WI38 (cell line): Measurements from ENCODE around the gene SLC6A18.

Source experiments
- H3K4me3 ChIP-seq: 2 replicates; pipeline ENCODE4 v1.5.1; 2011; ENCODE audit warnings: low read depth, mild to moderate bottlenecking, control low read depth, low read length
- TF ChIP-seq, protein P1 (sequence below): IDR thresholded peaks from 2 replicates; pipeline ENCODE4 v1.5.1; 2012; ENCODE audit warnings: low read depth, mild to moderate bottlenecking, control low read depth, low read length

The SLC6A18 gene

GRCh38 chr5:1229822-1230221 lies 4.6 kb downstream of the SLC6A18 start:
- H3K4me3 ChIP-seq: no peak overlapping the region
- TF ChIP-seq, protein P1, sequence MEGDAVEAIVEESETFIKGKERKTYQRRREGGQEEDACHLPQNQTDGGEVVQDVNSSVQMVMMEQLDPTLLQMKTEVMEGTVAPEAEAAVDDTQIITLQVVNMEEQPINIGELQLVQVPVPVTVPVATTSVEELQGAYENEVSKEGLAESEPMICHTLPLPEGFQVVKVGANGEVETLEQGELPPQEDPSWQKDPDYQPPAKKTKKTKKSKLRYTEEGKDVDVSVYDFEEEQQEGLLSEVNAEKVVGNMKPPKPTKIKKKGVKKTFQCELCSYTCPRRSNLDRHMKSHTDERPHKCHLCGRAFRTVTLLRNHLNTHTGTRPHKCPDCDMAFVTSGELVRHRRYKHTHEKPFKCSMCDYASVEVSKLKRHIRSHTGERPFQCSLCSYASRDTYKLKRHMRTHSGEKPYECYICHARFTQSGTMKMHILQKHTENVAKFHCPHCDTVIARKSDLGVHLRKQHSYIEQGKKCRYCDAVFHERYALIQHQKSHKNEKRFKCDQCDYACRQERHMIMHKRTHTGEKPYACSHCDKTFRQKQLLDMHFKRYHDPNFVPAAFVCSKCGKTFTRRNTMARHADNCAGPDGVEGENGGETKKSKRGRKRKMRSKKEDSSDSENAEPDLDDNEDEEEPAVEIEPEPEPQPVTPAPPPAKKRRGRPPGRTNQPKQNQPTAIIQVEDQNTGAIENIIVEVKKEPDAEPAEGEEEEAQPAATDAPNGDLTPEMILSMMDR: no peak

DNA sequence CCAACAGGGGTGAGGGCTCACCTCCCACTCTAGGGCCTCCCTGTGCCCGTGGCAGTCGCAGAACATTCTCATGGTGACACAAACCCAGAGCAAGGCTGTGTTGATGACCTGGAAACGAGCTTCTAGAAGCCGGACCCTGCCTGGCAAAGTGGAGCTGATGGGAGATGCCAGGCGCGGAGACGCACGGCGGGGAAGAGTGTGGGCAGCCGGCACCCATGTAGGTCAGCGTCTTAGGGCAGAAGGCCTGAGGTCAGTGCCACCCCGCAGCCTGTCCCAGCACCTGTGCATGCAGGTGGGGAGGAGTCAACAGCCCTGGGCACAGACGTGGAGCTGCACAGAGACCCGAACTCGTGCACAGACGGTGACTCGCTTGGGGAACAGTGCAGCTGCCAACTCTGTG lies 5.4 kb downstream of the SLC6A18 start:
- H3K4me3 ChIP-seq: no peak overlapping the region
- TF ChIP-seq, protein P1: no peak

DNA sequence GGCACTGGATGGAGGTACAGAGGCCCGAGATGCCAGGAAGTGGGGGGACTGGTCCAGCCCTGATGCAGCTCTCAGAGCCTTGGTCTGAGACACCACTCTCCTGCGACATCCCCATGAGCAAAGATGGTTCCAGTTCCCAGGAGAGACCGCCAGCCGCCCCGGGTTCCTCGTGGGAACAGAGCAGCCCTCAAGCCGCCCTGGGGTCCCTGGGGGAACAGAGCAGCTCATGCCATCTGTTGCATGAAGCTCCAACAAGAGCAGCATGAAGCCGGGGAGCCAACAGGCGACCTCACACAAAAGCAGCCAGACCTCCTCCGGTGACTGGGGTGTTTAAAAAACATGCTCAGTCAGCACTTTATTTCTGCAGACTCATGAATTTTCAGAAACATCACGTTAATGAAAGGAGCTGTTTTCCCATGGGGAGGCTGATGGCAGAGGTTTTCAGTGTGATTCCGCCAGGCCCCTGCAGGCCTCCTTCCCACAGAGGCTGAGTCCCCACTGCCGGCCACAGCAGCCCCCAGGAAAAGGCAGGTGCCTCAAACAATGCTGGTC lies 6.2 kb downstream of the SLC6A18 start:
- no peak overlapping the region for H3K4me3 ChIP-seq
- TF ChIP-seq, protein P1: no peak

- TF ChIP-seq, protein P1: no peak
- H3K4me3 ChIP-seq: no peak overlapping the region
Measured at GRCh38 chr5:1232780-1233179, 7.6 kb downstream of the SLC6A18 start.

DNA sequence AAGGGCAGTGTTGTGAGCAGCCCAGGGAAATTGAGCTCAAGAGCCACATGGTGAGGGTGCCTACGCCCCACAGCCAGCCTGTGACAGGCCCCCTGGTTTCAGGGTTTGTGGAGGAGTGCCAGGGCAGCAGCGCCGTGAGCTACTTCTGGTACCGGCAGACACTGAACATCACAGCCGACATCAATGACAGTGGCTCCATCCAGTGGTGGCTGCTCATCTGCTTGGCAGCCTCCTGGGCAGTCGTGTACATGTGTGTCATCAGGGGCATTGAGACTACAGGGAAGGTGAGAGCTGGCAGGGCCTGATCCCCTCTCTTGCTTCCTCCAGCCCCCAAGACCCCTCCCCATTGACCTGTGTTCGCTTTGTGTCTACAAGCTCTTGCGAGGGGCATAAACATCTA lies 10.2 kb downstream of the SLC6A18 start:
- H3K4me3 ChIP-seq: no peak overlapping the region
- TF ChIP-seq, protein P1: no peak

DNA sequence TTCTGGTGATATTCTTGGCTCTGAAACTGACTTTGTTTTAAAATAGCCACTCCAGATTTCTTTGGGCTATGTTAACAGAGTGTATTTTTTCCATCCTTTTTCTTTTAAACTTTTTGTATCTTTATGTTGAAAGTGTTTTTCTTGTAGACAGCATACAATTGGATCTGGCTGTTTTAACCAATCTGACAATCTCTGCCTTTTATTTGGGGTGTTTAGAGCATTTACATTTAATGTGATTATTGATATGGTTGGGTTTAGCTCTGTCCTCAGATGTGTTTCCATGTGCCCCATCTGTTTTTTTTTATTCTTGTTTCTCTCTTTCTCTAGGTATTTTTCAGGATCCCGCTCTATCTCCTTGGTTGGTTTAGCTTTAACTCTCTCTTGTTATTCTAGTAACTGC lies 10.7 kb downstream of the SLC6A18 start:
- no peak overlapping the region for H3K4me3 ChIP-seq
- TF ChIP-seq, protein P1: no peak

GRCh38 chr5:1239505-1240251 lies 14.5 kb downstream of the SLC6A18 start:
- H3K4me3 ChIP-seq: no peak overlapping the region
- TF ChIP-seq, protein P1: no peak
